ENCODE results near the gene ANO1.

GRCh38 chr11:70072861-70073755 lies 5.0 kb upstream of the ANO1 start:
- TF ChIP-seq CTCF (IDR thresholded peaks at IDR 0.05; ENCODE audit: low read depth, low read length, missing input control) (no peak), RXRA (IDR thresholded peaks at IDR 0.05) (no peak), YY1 (IDR thresholded peaks at IDR 0.05) (no peak)
- TF ChIP-seq, protein P1, sequence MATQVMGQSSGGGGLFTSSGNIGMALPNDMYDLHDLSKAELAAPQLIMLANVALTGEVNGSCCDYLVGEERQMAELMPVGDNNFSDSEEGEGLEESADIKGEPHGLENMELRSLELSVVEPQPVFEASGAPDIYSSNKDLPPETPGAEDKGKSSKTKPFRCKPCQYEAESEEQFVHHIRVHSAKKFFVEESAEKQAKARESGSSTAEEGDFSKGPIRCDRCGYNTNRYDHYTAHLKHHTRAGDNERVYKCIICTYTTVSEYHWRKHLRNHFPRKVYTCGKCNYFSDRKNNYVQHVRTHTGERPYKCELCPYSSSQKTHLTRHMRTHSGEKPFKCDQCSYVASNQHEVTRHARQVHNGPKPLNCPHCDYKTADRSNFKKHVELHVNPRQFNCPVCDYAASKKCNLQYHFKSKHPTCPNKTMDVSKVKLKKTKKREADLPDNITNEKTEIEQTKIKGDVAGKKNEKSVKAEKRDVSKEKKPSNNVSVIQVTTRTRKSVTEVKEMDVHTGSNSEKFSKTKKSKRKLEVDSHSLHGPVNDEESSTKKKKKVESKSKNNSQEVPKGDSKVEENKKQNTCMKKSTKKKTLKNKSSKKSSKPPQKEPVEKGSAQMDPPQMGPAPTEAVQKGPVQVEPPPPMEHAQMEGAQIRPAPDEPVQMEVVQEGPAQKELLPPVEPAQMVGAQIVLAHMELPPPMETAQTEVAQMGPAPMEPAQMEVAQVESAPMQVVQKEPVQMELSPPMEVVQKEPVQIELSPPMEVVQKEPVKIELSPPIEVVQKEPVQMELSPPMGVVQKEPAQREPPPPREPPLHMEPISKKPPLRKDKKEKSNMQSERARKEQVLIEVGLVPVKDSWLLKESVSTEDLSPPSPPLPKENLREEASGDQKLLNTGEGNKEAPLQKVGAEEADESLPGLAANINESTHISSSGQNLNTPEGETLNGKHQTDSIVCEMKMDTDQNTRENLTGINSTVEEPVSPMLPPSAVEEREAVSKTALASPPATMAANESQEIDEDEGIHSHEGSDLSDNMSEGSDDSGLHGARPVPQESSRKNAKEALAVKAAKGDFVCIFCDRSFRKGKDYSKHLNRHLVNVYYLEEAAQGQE (IDR thresholded peaks at IDR 0.05), result no peak

Data from liver (tissue), 3 donors.